Measurements from ENCODE around the gene GOLGA6C. TPM values are rescaled to one million over a fixed set of nuclear protein-coding genes. Genes with fewer than 3 reads are reported as not detected.

Gene GOLGA6C, protein sequence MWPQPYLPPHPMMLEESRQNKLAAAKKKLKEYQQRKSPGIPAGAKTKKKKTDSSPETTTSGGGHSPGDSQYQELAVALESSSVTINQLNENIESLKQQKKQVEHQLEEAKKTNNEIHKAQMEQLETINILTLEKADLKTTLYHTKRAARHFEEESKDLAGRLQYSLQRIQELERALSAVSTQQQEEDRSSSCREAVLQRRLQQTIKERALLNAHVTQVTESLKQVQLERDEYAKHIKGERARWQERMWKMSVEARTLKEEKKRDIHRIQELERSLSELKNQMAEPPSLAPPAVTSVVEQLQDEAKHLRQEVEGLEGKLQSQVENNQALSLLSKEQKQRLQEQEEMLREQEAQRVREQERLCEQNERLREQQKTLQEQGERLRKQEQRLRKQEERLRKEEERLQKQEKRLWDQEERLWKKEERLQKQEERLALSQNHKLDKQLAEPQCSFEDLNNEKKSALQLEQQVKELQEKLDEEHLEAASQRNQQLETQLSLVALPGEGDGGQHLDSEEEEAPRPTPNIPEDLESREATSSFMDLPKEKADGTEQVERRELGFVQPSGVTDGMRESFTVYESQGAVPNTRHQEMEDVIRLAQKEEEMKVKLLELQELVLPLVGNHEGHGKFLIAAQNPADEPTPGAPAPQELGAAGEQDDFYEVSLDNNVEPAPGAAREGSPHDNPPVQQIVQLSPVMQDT
- under 0.01 TPM in 1 of 2 replicates, not detected in the other for total RNA-seq

GRCh38 chr15:75258034-75258433 is at the start of gene GOLGA6C:
Gene GOLGA6C (plus strand): TSS chr15:75258334. CDS start chr15:75258599, 265 bp downstream.

DNA sequence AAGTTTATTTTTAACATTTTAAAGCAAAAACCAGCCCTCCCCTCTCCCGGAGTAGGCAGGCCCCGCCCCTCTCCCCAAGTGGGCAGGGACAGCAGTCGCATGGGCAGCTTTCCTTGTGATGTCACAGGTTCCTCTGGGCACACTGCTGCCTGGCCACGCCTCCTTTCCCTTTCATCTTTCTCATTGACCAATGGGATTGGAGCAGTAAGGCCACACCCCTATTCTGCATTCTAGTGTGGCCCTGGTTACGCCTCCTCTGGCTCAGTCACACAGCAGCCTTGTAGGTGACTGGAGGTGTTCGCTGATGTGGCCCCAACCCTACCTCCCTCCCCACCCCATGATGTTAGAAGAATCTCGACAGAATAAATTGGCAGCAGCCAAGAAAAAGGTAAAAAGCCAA is 24.4 kb downstream of the GOLGA6C start, which contains the start of gene GOLGA6D:
Gene GOLGA6D, plus strand, starts transcription at position 264 of the 400 bp plus-strand sequence. Its CDS starts 41 bp downstream, at position 305.

Other genes starting within 250 kb of the GOLGA6C start
- 6.0 and 9.1 TPM in 2 replicates for gene PPCDC, start 234.7 kb upstream of the GOLGA6C start, total RNA-seq
- gene C15orf39, start 56.5 kb upstream of the GOLGA6C start, total RNA-seq = 5.0 TPM in 2 replicates
- gene GOLGA6D, start 24.5 kb downstream of the GOLGA6C start, total RNA-seq = not detected in 2 replicates
- gene COMMD4, start 77.7 kb downstream of the GOLGA6C start, total RNA-seq = 57.6 and 96.6 TPM in 2 replicates
- gene NEIL1, start 88.7 kb downstream of the GOLGA6C start, total RNA-seq = 9.4 and 10.8 TPM in 2 replicates
- gene MAN2C1, start 110.3 kb downstream of the GOLGA6C start, total RNA-seq = 97.3 and 152 TPM in 2 replicates
- gene SIN3A, start 193.4 kb downstream of the GOLGA6C start, total RNA-seq = 22.5 and 27.9 TPM in 2 replicates